GM21447 (cell line): ENCODE measurements around the gene PTPN20.

ENCODE experiments used
- ATAC-seq: cut with Tn5 transposase; IDR thresholded peaks from one replicate; pipeline ENCODE4 v1.9.1; 2021; ENCODE audit not compliant: unreplicated experiment

The PTPN20 gene

GRCh38 chr10:47019155-47020145, 108.2 kb downstream of the PTPN20 start:
- ATAC-seq = no peak

GRCh38 chr10:47020471-47020870, 109.2 kb downstream of the PTPN20 start:
- no peak for ATAC-seq

GRCh38 chr10:47021850-47022249, 110.6 kb downstream of the PTPN20 start:
- no peak for ATAC-seq

GRCh38 chr10:47022311-47023131, 111.3 kb downstream of the PTPN20 start:
- no peak for ATAC-seq

- ATAC-seq = no peak
These were observed 112.2 kb downstream of the PTPN20 start for GRCh38 chr10:47023237-47024045.

GRCh38 chr10:47024046-47024322, 112.8 kb downstream of the PTPN20 start:
- ATAC-seq = no peak

- ATAC-seq = peak; percentile 72
These were observed 113.4 kb downstream of the PTPN20 start for GRCh38 chr10:47024399-47025252.

- ATAC-seq = no peak
These were observed 114.0 kb downstream of the PTPN20 start for GRCh38 chr10:47025253-47025539.

GRCh38 chr10:47025540-47026300, 114.5 kb downstream of the PTPN20 start:
- ATAC-seq = no peak

- no peak for ATAC-seq
These were observed 115.3 kb downstream of the PTPN20 start for GRCh38 chr10:47026301-47027107.

- no peak for ATAC-seq
These were observed 116.0 kb downstream of the PTPN20 start for GRCh38 chr10:47027108-47027783.

GRCh38 chr10:47027784-47028260, 116.6 kb downstream of the PTPN20 start:
- no peak for ATAC-seq

- ATAC-seq = no peak
These were observed 117.2 kb downstream of the PTPN20 start for GRCh38 chr10:47028466-47028865.

GRCh38 chr10:47029181-47030009, 118.2 kb downstream of the PTPN20 start:
- no peak for ATAC-seq

- ATAC-seq = no peak
These were observed 119.0 kb downstream of the PTPN20 start for GRCh38 chr10:47030191-47030703.

- no peak for ATAC-seq
These were observed 120.1 kb downstream of the PTPN20 start for GRCh38 chr10:47031211-47031900.
